Activated naive CD8-positive, alpha-beta T cell treated with anti-CD3 and anti-CD28 coated beads, Interleukin-2, amount 50 U/mL, for 24 hours (primary cell): ENCODE results near the gene SLMAP.

ENCODE experiments used
- ATAC-seq: fragments of 150-1000 bp; cut with Tn5 transposase; one replicate; pipeline ENCODE4 v1.10.0; 2021
- DNase-seq: peaks from one replicate; pipeline ENCODE4 v3.0.0; 2021
- H3K27ac Mint-ChIP-seq: one replicate; pipeline ENCODE4 v1.8.0; 2021; ENCODE audit warnings: mild to moderate bottlenecking, mixed read lengths
- H3K27me3 Mint-ChIP-seq: one replicate; pipeline ENCODE4 v1.8.0; 2021; ENCODE audit warnings: mixed read lengths
- H3K36me3 Mint-ChIP-seq: one replicate; pipeline ENCODE4 v1.8.0; 2021; ENCODE audit warnings: low read depth, mixed read lengths
- H3K4me1 Mint-ChIP-seq: one replicate; pipeline ENCODE4 v1.8.0; 2021; ENCODE audit warnings: mixed read lengths
- H3K4me3 Mint-ChIP-seq: one replicate; pipeline ENCODE4 v1.8.0; 2021; ENCODE audit warnings: mild to moderate bottlenecking, moderate library complexity, mixed read lengths
- H3K9me3 Mint-ChIP-seq: one replicate; pipeline ENCODE4 v1.8.0; 2021; ENCODE audit warnings: mixed read lengths

Gene SLMAP

GRCh38 chr3:57951066-57951882 lies 195.2 kb downstream of the SLMAP start:
- H3K27ac Mint-ChIP-seq: no peak overlapping the region
- peaks cover 4% of the 10 kb centered on the region for H3K4me1 Mint-ChIP-seq
- no peaks in the 10 kb centered on the region for H3K9me3 Mint-ChIP-seq
- no peaks in the 10 kb centered on the region for H3K36me3 Mint-ChIP-seq
- DNase-seq (peak; percentile 10), ATAC-seq (peak; percentile 88)
- H3K4me3 Mint-ChIP-seq: no peak overlapping the region
- H3K27me3 Mint-ChIP-seq: no peaks in the 10 kb centered on the region

GRCh38 chr3:57952208-57952631 lies 196.1 kb downstream of the SLMAP start:
- Mint-ChIP-seq H3K4me1 (peaks cover 5% of the 10 kb centered on the region), H3K9me3 (no peaks in the 10 kb centered on the region), H3K27me3 (no peaks in the 10 kb centered on the region), H3K4me3 (no peak overlapping the region), H3K36me3 (no peaks in the 10 kb centered on the region), H3K27ac (no peak overlapping the region)
- no peak for DNase-seq
- ATAC-seq: no peak

GRCh38 chr3:57952651-57953050 lies 196.5 kb downstream of the SLMAP start:
- H3K9me3 Mint-ChIP-seq: no peaks in the 10 kb centered on the region
- H3K36me3 Mint-ChIP-seq: no peaks in the 10 kb centered on the region
- no peak overlapping the region for H3K4me3 Mint-ChIP-seq
- peaks cover 5% of the 10 kb centered on the region for H3K4me1 Mint-ChIP-seq
- no peaks in the 10 kb centered on the region for H3K27me3 Mint-ChIP-seq
- no peak for ATAC-seq
- no peak for DNase-seq
- no peak overlapping the region for H3K27ac Mint-ChIP-seq

- H3K27me3 Mint-ChIP-seq: no peaks in the 10 kb centered on the region
- DNase-seq (no peak), ATAC-seq (no peak)
- no peaks in the 10 kb centered on the region for H3K9me3 Mint-ChIP-seq
- H3K27ac Mint-ChIP-seq: no peak overlapping the region
- no peaks in the 10 kb centered on the region for H3K36me3 Mint-ChIP-seq
- peaks cover 8% of the 10 kb centered on the region for H3K4me1 Mint-ChIP-seq
- H3K4me3 Mint-ChIP-seq: no peak overlapping the region
These were observed 197.5 kb downstream of the SLMAP start for GRCh38 chr3:57953576-57953975.

- Mint-ChIP-seq H3K27ac (no peak overlapping the region), H3K27me3 (no peaks in the 10 kb centered on the region), H3K36me3 (no peaks in the 10 kb centered on the region), H3K9me3 (no peaks in the 10 kb centered on the region), H3K4me1 (peaks cover 19% of the 10 kb centered on the region), H3K4me3 (no peak overlapping the region)
- DNase-seq (no peak), ATAC-seq (peak; percentile 47)
These were observed 200.2 kb downstream of the SLMAP start for GRCh38 chr3:57956119-57956832.

GRCh38 chr3:57956833-57957174 lies 200.7 kb downstream of the SLMAP start:
- H3K36me3 Mint-ChIP-seq: no peaks in the 10 kb centered on the region
- DNase-seq (no peak), ATAC-seq (no peak)
- no peaks in the 10 kb centered on the region for H3K9me3 Mint-ChIP-seq
- H3K4me1 Mint-ChIP-seq: peaks cover 16% of the 10 kb centered on the region
- no peak overlapping the region for H3K4me3 Mint-ChIP-seq
- no peak overlapping the region for H3K27ac Mint-ChIP-seq
- no peaks in the 10 kb centered on the region for H3K27me3 Mint-ChIP-seq

GRCh38 chr3:57957824-57958223 lies 201.7 kb downstream of the SLMAP start:
- Mint-ChIP-seq H3K27me3 (no peaks in the 10 kb centered on the region), H3K27ac (no peak overlapping the region), H3K9me3 (no peaks in the 10 kb centered on the region), H3K36me3 (no peaks in the 10 kb centered on the region), H3K4me1 (peaks cover 16% of the 10 kb centered on the region), H3K4me3 (no peak overlapping the region)
- ATAC-seq (no peak), DNase-seq (no peak)

- Mint-ChIP-seq H3K36me3 (no peaks in the 10 kb centered on the region), H3K27ac (no peak overlapping the region), H3K9me3 (no peaks in the 10 kb centered on the region), H3K4me3 (peak overlapping the region; percentile 17), H3K4me1 (peaks cover 16% of the 10 kb centered on the region), H3K27me3 (no peaks in the 10 kb centered on the region)
- ATAC-seq: no peak
- DNase-seq: no peak
These were observed 202.7 kb downstream of the SLMAP start for GRCh38 chr3:57958642-57959422.

- Mint-ChIP-seq H3K36me3 (no peaks in the 10 kb centered on the region), H3K27ac (peak overlapping the region; percentile 3), H3K4me3 (no peak overlapping the region), H3K9me3 (no peaks in the 10 kb centered on the region), H3K27me3 (no peaks in the 10 kb centered on the region), H3K4me1 (peaks cover 16% of the 10 kb centered on the region)
- ATAC-seq: no peak
- no peak for DNase-seq
These were observed 203.5 kb downstream of the SLMAP start for GRCh38 chr3:57959423-57960173.

GRCh38 chr3:57960174-57960505 lies 204.0 kb downstream of the SLMAP start:
- Mint-ChIP-seq H3K9me3 (no peaks in the 10 kb centered on the region), H3K4me3 (no peak overlapping the region)

GRCh38 chr3:57961177-57961827 lies 205.2 kb downstream of the SLMAP start:
- H3K4me3 Mint-ChIP-seq: no peak overlapping the region
- no peak for ATAC-seq
- no peaks in the 10 kb centered on the region for H3K27me3 Mint-ChIP-seq
- H3K9me3 Mint-ChIP-seq: no peaks in the 10 kb centered on the region
- no peaks in the 10 kb centered on the region for H3K36me3 Mint-ChIP-seq
- H3K27ac Mint-ChIP-seq: no peak overlapping the region
- no peak for DNase-seq
- peaks cover 14% of the 10 kb centered on the region for H3K4me1 Mint-ChIP-seq

More at GRCh38 chr3:57960174-57960505, 204.0 kb downstream of the SLMAP start:
- H3K36me3 Mint-ChIP-seq: no peaks in the 10 kb centered on the region
- DNase-seq (no peak), ATAC-seq (no peak)
- H3K27me3 Mint-ChIP-seq: no peaks in the 10 kb centered on the region
- H3K4me1 Mint-ChIP-seq: peaks cover 16% of the 10 kb centered on the region
- no peak overlapping the region for H3K27ac Mint-ChIP-seq

GRCh38 chr3:57961828-57962447 lies 205.8 kb downstream of the SLMAP start:
- ATAC-seq: no peak
- Mint-ChIP-seq H3K9me3 (no peaks in the 10 kb centered on the region), H3K27ac (no peak overlapping the region), H3K27me3 (no peaks in the 10 kb centered on the region), H3K4me3 (no peak overlapping the region), H3K4me1 (peaks cover 14% of the 10 kb centered on the region), H3K36me3 (no peaks in the 10 kb centered on the region)
- DNase-seq: no peak

- DNase-seq: no peak
- H3K9me3 Mint-ChIP-seq: no peaks in the 10 kb centered on the region
These were observed 206.3 kb downstream of the SLMAP start for GRCh38 chr3:57962448-57962834.

More at GRCh38 chr3:57962448-57962834, 206.3 kb downstream of the SLMAP start:
- Mint-ChIP-seq H3K4me3 (no peak overlapping the region), H3K36me3 (no peaks in the 10 kb centered on the region), H3K27me3 (no peaks in the 10 kb centered on the region), H3K27ac (no peak overlapping the region), H3K4me1 (peaks cover 17% of the 10 kb centered on the region)
- no peak for ATAC-seq
